HUES64 (cell line): ENCODE results near the gene SERPINB10.
A peak's percentile ranks its signal among the peaks of the same experiment; 100 is the strongest.
"Not testable (repeated sequence)": the region's sequence is repeated elsewhere in the genome, so short reads cannot be mapped to it uniquely, and the experiment has no call there.

Experiments
- H3K27ac ChIP-seq: 2 replicates; pipeline ENCODE4 v1.7.0; 2013; ENCODE audit warnings: low read depth, low read length, inconsistent platforms
- H3K27me3 ChIP-seq: 2 replicates; pipeline ENCODE4 v1.6.1; 2013; ENCODE audit warnings: mild to moderate bottlenecking, low read length; ENCODE audit not compliant: insufficient read depth
- H3K36me3 ChIP-seq: 2 replicates; pipeline ENCODE4 v1.6.1; 2013; ENCODE audit warnings: mild to moderate bottlenecking, low read length; ENCODE audit not compliant: insufficient read depth
- H3K4me1 ChIP-seq: 2 replicates; pipeline ENCODE4 v1.6.1; 2013; ENCODE audit warnings: mild to moderate bottlenecking, low read length, moderate library complexity; ENCODE audit not compliant: insufficient read depth
- H3K4me3 ChIP-seq: 2 replicates; pipeline ENCODE4 v1.5.1; 2013; ENCODE audit warnings: mild to moderate bottlenecking, low read length, moderate library complexity
- H3K9ac ChIP-seq: 2 replicates; pipeline ENCODE4 v1.6.1; 2013; ENCODE audit warnings: mild to moderate bottlenecking, low read depth, low read length
- H3K9me3 ChIP-seq: 2 replicates; pipeline ENCODE4 v1.6.1; 2013; ENCODE audit warnings: low read depth, low read length; ENCODE audit not compliant: insufficient read depth
- whole genome bisulfite sequencing: fragments of 150-250, 120-280 bp; methylation state at CpG from one replicate; pipeline ENCODE4 v1.1.7; 2013; ENCODE audit warnings: missing lambda C conversion rate; 5-methylcytosine and 5-hydroxymethylcytosine counted together

The SERPINB10 gene

DNA sequence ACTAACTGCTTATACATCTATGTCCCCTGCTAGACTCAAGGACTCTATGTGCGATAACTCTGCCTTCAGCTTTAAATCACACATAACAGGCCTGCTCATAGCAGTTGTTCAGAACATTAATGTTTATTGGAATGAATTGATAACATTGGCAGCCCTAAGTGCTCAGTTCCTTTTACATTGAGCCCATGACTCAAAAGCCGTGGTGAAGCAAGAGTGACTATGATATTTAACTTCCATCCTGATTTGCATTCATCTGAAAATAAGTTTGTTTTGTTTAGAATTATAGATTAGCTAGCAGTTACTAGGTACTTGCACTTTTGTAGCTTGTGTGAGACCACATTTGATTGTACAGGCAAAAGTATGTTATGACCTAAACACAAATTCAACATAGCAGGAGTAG is 14.3 kb downstream of the SERPINB10 start:
- Histone ChIP-seq H3K36me3 (no peaks in the 10 kb centered on the region), H3K27me3 (no peaks in the 10 kb centered on the region), H3K9me3 (no peaks in the 10 kb centered on the region), H3K9ac (no peak overlapping the region), H3K27ac (no peak overlapping the region), H3K4me3 (no peak overlapping the region), H3K4me1 (no peaks in the 10 kb centered on the region)
- 96% methylated on average over 2 of the region's 2 CpGs for WGBS

DNA sequence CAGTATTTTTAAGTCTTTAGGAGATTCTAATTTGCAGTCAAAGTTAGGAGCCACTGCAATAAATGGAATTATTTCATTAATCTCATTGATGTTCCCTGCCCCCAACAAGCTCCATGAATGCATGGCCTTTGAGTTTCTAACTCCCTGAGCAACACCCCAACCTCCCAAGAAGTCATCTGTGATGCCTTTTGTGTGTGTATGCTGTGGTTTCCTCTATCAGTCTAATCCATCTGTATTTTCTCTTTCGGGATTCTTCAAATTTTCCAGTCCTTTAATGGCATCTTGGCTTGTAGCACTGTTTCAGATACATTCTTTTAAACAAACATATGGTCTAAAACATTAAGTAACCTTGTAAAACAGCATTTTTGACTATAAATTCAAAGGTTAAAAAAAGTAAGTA is 16.8 kb downstream of the SERPINB10 start:
- H3K9ac ChIP-seq, result no peak overlapping the region
- no peaks in the 10 kb centered on the region for H3K27me3 ChIP-seq
- WGBS, result 100% methylated on average over 1 of the region's 1 CpG
- no peaks in the 10 kb centered on the region for H3K36me3 ChIP-seq
- no peak overlapping the region for H3K27ac ChIP-seq
- no peaks in the 10 kb centered on the region for H3K4me1 ChIP-seq
- no peaks in the 10 kb centered on the region for H3K9me3 ChIP-seq
- no peak overlapping the region for H3K4me3 ChIP-seq

DNA sequence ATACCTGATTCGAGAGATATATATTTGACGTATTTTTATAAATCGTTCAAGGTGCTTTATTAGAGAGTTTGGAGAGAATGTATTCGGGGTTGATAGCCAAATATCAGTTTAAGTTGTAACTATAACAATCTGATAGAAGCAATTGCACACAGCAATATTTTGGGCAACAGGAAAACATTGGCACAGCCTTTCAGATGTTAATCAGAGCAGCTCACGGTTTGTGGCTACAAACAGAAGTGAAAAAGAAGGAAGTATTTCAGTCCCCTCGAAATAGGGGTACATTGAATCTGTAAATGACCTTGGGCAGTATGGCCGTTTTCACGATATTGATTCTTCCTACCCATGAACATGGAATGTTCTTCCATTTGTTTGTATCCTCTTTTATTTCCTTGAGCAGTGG is 20.6 kb downstream of the SERPINB10 start:
- Histone ChIP-seq H3K4me3 (no peak overlapping the region), H3K9ac (no peak overlapping the region), H3K27me3 (peaks cover 4% of the 10 kb centered on the region; the same call in 1 of the 2 replicates), H3K36me3 (no peaks in the 10 kb centered on the region), H3K4me1 (no peaks in the 10 kb centered on the region), H3K27ac (no peak overlapping the region), H3K9me3 (no peaks in the 10 kb centered on the region)
- 92% methylated on average over 7 of the region's 8 CpGs for WGBS

DNA sequence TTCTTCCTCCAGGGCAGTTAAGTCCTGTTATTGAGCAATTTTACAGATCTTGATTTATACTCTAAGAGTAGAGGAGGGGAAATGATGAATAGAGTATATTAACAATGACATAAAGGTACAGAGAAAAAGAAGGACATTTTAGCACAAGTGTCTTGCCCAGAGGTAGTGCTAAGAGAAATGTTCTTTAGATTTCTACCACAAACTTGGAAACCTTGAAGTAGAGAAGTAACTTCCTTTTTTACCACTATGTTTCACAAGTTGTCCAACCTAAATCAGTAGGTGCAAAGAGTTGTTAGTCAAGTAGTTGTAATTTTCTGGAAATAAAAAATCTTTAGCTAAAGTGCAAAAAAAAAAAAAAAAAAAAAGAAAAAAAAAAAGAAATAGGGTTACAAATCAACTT is 21.6 kb downstream of the SERPINB10 start:
- not testable (repeated sequence) for H3K27ac ChIP-seq, H3K27me3 ChIP-seq, H3K4me3 ChIP-seq, H3K9ac ChIP-seq, H3K36me3 ChIP-seq, H3K9me3 ChIP-seq, H3K4me1 ChIP-seq

DNA sequence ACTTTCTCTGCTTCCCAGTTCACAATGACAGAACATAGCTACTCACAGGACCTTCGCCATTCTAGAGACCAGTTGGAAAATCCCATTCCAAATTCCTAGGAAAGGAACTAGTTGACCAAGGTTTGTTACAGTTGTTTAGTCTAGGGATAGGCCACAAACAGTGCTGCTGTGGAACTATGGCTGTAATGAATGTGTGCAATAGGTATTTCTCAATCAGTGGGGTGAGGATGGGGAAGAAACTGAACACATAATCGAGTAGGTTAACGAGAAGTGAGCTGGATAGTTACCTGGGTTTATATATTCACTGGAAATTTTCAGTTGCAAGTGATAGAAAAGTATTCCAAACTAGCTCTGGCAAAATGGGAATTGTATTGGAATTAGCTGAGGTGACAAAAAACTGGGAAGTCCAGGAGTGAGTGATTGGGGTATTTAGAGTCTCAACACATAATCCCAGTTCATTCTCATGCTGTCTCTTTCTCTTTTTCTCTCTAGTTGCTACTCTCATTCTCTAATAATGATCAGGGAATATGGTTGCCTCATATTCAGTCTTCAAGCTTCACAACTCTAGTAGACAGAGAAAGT is 23.1 kb downstream of the SERPINB10 start:
- Histone ChIP-seq H3K4me1 (no peaks in the 10 kb centered on the region), H3K9me3 (no peaks in the 10 kb centered on the region), H3K27ac (no peak overlapping the region), H3K4me3 (no peak overlapping the region), H3K9ac (no peak overlapping the region), H3K36me3 (no peaks in the 10 kb centered on the region), H3K27me3 (peaks cover 19% of the 10 kb centered on the region)
- WGBS, result 93% methylated on average over 3 of the region's 3 CpGs

DNA sequence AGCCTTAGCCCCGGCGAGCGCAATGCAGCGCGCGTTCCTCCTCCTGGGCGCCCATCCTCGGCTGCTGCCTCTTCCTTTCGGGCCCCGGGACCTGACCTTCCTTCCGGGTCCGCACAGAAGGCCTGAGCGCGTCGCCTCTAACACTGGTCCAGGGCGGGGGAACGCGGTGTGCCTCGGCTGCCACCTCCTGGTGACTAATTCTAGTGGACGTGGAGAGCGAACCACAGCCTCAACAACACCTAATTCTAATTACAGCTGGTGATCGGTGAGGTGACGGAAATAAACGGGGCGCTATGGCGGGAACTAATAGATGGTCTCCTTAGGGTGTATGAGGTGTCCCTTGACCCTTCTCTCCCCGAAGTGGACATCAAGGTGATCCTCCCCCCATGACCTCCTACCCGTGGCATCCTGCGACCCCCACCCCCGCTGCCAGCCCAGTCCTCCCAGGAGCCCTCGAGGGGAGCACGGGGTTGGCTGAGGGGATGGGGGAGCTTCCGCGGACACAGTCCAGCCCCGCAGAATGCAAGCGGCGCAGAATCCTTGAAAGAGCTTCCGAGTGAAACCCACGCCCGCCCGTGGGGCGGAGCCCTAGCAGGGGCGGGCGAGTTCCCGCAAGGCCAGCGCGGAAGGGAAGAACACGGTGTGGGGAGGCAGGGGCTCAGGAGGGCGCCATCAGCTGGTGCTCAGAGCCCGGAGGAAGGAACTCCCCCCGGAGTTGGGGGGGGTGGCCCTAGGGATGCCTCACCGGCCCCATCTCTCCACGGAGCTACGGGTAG is 28.6 kb downstream of the SERPINB10 start:
- Histone ChIP-seq H3K4me3 (peak overlapping the region; percentile 65), H3K27me3 (peaks cover 46% of the 10 kb centered on the region), H3K9me3 (no peaks in the 10 kb centered on the region), H3K27ac (no peak overlapping the region), H3K4me1 (no peaks in the 10 kb centered on the region), H3K9ac (no peak overlapping the region; the same call in 1 of the 2 replicates), H3K36me3 (no peaks in the 10 kb centered on the region)
- WGBS, result 5% methylated on average over 46 of the region's 54 CpGs

DNA sequence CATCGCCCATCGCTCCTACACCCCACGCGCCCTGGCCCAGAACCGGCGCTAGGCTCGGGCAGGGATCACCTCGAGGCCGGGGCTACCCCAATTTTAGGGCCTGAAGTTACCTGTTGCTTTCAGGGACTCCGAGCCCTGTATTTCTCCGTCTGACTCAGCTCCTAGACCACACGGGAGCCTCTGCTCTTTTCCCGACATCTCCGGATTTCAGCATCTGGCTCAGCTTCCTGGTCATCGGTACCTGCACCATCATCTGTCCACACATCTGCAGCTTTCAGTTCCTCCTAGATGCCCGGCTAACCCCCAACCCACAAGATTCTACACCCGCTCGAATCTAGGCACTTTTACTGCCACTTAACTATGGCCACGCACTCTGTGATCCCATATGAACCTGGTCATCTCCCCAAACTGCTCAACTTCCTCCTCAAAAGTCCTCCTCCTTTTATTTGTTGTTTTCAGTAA is 29.2 kb downstream of the SERPINB10 start:
- H3K9ac ChIP-seq, result no peak overlapping the region
- 57% methylated on average over 19 of the region's 19 CpGs for WGBS

DNA sequence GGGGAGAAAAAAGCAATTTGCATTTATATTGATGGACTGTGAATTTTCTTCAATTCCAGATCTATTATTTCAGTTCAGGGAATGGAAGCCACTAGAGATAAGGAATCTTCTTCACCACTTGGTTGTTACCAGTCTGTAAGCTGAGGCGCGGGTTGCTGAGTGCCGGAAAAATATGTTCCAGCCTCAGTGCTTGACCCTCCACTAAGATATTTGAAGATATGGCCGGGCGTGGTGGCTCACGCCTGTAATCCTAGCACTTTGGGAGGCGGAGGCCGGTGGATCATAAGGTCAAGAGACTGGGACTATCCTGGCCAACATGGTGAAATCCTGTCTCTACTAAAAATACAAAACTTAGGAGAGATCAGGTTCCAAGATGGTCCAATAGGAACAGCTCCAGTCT is 32.2 kb downstream of the SERPINB10 start:
- WGBS, result 94% methylated on average over 8 of the region's 8 CpGs
- H3K4me1 ChIP-seq, result no peaks in the 10 kb centered on the region
- H3K27ac ChIP-seq, result no peak overlapping the region
- peaks cover 35% of the 10 kb centered on the region for H3K27me3 ChIP-seq
- no peak overlapping the region for H3K4me3 ChIP-seq
- no peaks in the 10 kb centered on the region for H3K36me3 ChIP-seq
- no peaks in the 10 kb centered on the region for H3K9me3 ChIP-seq
- no peak overlapping the region for H3K9ac ChIP-seq

More for the DNA sequence above, 29.2 kb downstream of the SERPINB10 start:
- Histone ChIP-seq H3K27me3 (peaks cover 46% of the 10 kb centered on the region), H3K27ac (no peak overlapping the region), H3K4me3 (peak overlapping the region; percentile 65), H3K4me1 (no peaks in the 10 kb centered on the region), H3K36me3 (no peaks in the 10 kb centered on the region), H3K9me3 (no peaks in the 10 kb centered on the region)

DNA sequence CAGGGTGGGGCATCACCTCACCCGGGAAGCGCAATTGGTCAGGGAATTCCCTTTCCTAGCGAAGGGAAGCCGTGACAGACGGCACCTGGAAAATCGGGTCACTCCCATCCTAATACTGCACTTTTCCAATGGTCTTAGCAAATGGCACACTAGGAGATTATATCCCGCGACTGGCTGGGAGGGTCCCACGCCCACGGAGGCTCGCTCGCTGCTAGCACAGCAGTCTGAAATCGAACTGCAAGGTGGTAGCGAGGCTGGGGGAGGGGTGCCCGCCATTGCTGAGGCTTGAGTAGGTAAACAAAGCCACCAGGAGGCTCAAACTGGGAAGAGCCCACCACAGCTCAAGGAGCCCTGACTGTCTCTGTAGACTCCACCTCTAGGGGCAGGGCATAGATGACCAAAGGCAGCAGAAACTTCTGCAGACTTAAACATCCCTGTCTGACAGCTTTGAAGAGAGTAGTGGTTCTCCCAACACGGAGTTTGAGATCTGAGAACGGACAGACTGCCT is 32.8 kb downstream of the SERPINB10 start:
- not testable (repeated sequence) for H3K9me3 ChIP-seq, H3K27ac ChIP-seq, H3K4me3 ChIP-seq, H3K9ac ChIP-seq, H3K36me3 ChIP-seq, H3K4me1 ChIP-seq
- 86% methylated on average over 17 of the region's 17 CpGs for WGBS
- peaks cover 29% of the 10 kb centered on the region for H3K27me3 ChIP-seq

DNA sequence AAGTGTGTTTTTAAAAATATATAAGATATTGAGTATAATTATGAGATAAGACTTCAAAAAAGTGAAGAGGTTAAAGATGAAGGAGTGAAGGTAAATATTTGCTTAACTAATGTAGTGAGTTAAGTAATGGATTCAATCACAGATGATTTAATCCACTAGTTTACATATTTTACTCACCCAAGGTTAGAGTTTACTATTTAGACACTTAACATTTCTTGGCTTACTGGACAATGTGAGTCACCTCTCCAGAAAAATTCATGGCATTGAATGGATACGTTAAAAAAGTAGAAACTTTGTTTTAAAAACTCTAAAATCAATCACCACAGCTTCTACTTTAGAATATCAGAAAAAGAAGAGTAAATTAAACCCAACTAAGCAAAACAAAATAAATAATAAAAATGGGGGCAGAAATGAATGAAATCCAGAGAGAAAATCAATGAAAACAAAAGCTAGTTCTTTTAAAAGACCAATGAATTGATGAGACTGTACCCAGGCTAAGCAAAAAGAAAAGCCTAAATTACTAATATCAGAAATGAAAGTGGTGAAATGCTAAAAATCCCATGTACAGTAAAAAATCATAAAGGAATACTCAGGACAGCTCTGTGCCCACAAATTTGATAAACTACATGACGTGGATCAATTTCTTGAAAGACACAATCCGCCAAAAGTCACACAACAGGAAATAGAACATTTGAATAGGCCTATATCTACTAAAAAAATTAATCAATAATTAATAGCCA is 39.5 kb downstream of the SERPINB10 start:
- no peak overlapping the region for H3K4me3 ChIP-seq
- no peak overlapping the region for H3K27ac ChIP-seq
- no peak overlapping the region for H3K9ac ChIP-seq
- no peaks in the 10 kb centered on the region for H3K36me3 ChIP-seq
- H3K4me1 ChIP-seq, result peaks cover 6% of the 10 kb centered on the region; the same call in 1 of the 2 replicates
- no peaks in the 10 kb centered on the region for H3K9me3 ChIP-seq
- WGBS, result 92% methylated on average over 3 of the region's 3 CpGs
- peaks cover 29% of the 10 kb centered on the region; the same call in 1 of the 2 replicates for H3K27me3 ChIP-seq
